Erythroblast (primary cell): ENCODE data around the gene SOCS6.

ENCODE experiments used
- DNase-seq, 2 experiments: peaks; one replicate each; lab custom pipeline; 2025; lab: John Stamatoyannopoulos, UW
- GATA1 ChIP-seq: IDR thresholded peaks from 2 replicates; pipeline ENCODE4 v1.6.1; 2011; ENCODE audit warnings: low read depth, mild to moderate bottlenecking, control low read depth, low read length, moderate library complexity
- POLR2A ChIP-seq: IDR thresholded peaks from 2 replicates; pipeline ENCODE4 v1.6.1; 2011; ENCODE audit warnings: mild to moderate bottlenecking, low read length

SOCS6 gene

GRCh38 chr18:70294471-70295191, 5.8 kb downstream of the SOCS6 start:
- TF ChIP-seq GATA1 (no peak), POLR2A (no peak)
- DNase-seq = no peak

- no peak for DNase-seq
Measured at GRCh38 chr18:70295192-70296188, 6.6 kb downstream of the SOCS6 start.

GRCh38 chr18:70296289-70296688, 7.4 kb downstream of the SOCS6 start:
- no peak for TF ChIP-seq POLR2A
- no peak for TF ChIP-seq GATA1
- DNase-seq = no peak

More at GRCh38 chr18:70295192-70296188, 6.6 kb downstream of the SOCS6 start:
- TF ChIP-seq POLR2A = no peak
- TF ChIP-seq GATA1 = no peak

GRCh38 chr18:70296781-70297180, 7.9 kb downstream of the SOCS6 start:
- DNase-seq = no peak

GRCh38 chr18:70299393-70299792, 10.5 kb downstream of the SOCS6 start:
- DNase-seq = no peak
- TF ChIP-seq GATA1 = no peak
- TF ChIP-seq POLR2A = no peak

More at GRCh38 chr18:70296781-70297180, 7.9 kb downstream of the SOCS6 start:
- TF ChIP-seq GATA1 (no peak), POLR2A (no peak)

- peak in 1 of 2 experiments; percentile 15 for DNase-seq
- TF ChIP-seq GATA1 (no peak), POLR2A (no peak)
Measured at GRCh38 chr18:70301667-70302066, 12.8 kb downstream of the SOCS6 start.

- TF ChIP-seq POLR2A = no peak
- TF ChIP-seq GATA1 = no peak
Measured at GRCh38 chr18:70308555-70309294, 19.9 kb downstream of the SOCS6 start.

GRCh38 chr18:70310560-70311320, 21.9 kb downstream of the SOCS6 start:
- DNase-seq = no peak
- TF ChIP-seq POLR2A (no peak), GATA1 (no peak)

More at GRCh38 chr18:70308555-70309294, 19.9 kb downstream of the SOCS6 start:
- DNase-seq = no peak

GRCh38 chr18:70311726-70312125, 22.9 kb downstream of the SOCS6 start:
- TF ChIP-seq GATA1 (no peak), POLR2A (no peak)

GRCh38 chr18:70313640-70314039, 24.8 kb downstream of the SOCS6 start:
- TF ChIP-seq GATA1 (no peak), POLR2A (no peak)
- no peak for DNase-seq

More at GRCh38 chr18:70311726-70312125, 22.9 kb downstream of the SOCS6 start:
- DNase-seq = no peak

GRCh38 chr18:70314151-70314782, 25.4 kb downstream of the SOCS6 start:
- no peak for TF ChIP-seq POLR2A
- TF ChIP-seq GATA1 = no peak
- no peak for DNase-seq

- no peak for DNase-seq
Measured at GRCh38 chr18:70319187-70319586, 30.3 kb downstream of the SOCS6 start.

GRCh38 chr18:70321616-70322015, 32.8 kb downstream of the SOCS6 start:
- no peak for DNase-seq
- TF ChIP-seq GATA1 (no peak), POLR2A (no peak)

More at GRCh38 chr18:70319187-70319586, 30.3 kb downstream of the SOCS6 start:
- no peak for TF ChIP-seq POLR2A
- TF ChIP-seq GATA1 = no peak
